GM12865 (cell line): Measurements from ENCODE around the gene MPRIP.

Experiments
- DNase-seq: peaks from one replicate; pipeline ENCODE4 v3.0.0; 2010; ENCODE audit warnings: low read depth
- H3K4me3 ChIP-seq: 2 replicates; pipeline ENCODE4 v1.5.1; 2011; ENCODE audit warnings: mild to moderate bottlenecking, low read depth, low read length, control low read depth
- TF ChIP-seq, protein P1 (sequence below): IDR thresholded peaks from 2 replicates; pipeline ENCODE4 v1.5.1; 2011; ENCODE audit warnings: low read length, control low read depth, low read depth, inconsistent platforms; ENCODE audit not compliant: insufficient read depth; ENCODE audit errors: missing control alignments

Gene MPRIP

DNA sequence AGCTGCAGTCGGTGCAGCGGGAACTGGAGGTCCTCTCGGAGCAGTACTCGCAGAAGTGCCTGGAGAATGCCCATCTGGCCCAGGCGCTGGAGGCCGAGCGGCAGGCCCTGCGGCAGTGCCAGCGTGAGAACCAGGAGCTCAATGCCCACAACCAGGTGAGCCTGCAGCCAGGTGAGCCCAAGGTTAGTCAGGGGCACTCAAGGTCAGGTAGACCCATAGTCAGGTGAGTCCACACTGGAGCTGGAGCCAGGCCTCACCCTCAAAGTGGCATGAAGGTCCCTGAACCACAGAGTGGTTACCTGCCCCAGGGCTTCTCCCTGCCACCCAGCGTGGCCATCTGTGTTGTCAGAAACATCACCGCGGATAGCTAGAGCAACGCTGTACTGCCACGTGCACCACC is 131.7 kb downstream of the MPRIP start:
- no peak overlapping the region for H3K4me3 ChIP-seq
- TF ChIP-seq, protein P1, sequence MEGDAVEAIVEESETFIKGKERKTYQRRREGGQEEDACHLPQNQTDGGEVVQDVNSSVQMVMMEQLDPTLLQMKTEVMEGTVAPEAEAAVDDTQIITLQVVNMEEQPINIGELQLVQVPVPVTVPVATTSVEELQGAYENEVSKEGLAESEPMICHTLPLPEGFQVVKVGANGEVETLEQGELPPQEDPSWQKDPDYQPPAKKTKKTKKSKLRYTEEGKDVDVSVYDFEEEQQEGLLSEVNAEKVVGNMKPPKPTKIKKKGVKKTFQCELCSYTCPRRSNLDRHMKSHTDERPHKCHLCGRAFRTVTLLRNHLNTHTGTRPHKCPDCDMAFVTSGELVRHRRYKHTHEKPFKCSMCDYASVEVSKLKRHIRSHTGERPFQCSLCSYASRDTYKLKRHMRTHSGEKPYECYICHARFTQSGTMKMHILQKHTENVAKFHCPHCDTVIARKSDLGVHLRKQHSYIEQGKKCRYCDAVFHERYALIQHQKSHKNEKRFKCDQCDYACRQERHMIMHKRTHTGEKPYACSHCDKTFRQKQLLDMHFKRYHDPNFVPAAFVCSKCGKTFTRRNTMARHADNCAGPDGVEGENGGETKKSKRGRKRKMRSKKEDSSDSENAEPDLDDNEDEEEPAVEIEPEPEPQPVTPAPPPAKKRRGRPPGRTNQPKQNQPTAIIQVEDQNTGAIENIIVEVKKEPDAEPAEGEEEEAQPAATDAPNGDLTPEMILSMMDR: no peak
- DNase-seq: no peak

DNA sequence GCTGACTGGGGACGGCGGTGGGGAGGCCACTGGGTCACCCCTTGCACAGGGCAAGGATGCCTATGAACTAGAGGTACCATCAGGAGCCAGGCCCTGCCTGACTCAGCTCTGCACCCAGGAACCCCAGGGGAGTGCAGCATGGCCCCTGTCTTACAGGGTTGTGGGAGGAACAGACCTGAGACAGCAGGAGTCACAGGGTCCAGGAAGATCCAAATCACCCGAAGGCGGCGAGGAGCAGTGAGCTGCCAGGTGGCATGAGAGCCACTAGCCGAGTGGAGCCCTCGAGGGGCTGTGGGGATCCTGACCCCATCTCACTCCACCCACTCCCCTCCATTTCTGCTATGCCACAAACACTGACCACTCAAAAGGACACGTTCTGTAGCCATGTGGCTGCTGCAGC is 133.1 kb downstream of the MPRIP start:
- H3K4me3 ChIP-seq: no peak overlapping the region
- TF ChIP-seq, protein P1: no peak
- no peak for DNase-seq

DNA sequence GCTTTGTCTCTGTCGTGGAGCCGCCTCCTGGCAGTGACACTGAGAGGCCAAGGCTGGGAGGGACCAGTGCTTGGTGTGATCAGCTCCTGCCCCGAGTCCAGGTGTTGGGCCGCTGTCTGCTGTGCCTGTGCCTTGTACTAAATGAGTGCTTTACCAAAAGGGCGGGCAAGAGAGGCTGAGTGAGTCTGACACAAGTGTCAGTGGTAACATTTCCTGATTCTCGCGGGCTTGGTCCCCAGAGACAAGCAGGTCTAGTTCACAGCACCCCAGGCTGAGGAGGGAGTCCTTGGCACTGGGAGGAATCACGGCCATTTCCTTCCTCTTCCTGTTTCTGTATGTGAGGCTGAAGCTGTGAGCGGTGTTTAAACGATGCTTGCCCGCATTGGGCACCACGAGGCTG is 133.7 kb downstream of the MPRIP start:
- DNase-seq: peak; percentile 56
- TF ChIP-seq, protein P1: no peak
- H3K4me3 ChIP-seq: no peak overlapping the region

DNA sequence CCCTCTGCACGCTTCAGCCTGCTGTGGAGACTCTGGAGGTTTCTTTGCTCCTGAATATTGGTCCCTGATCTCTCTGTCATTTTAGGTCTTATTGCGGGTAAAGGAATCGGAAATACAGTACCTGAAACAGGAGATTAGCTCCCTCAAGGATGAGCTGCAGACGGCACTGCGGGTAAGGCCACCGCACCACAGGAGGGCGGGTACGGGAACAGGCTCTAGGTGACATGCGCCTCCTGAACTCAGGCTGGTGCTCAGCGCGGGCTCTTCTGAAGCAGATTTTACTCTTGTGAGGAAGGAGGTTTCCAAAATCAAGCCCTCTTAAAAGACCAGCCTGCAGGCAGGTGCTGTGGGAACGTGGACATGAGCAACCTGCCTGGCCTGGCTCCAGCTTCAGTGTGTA is 134.1 kb downstream of the MPRIP start:
- TF ChIP-seq, protein P1: no peak
- H3K4me3 ChIP-seq: no peak overlapping the region
- DNase-seq: no peak

DNA sequence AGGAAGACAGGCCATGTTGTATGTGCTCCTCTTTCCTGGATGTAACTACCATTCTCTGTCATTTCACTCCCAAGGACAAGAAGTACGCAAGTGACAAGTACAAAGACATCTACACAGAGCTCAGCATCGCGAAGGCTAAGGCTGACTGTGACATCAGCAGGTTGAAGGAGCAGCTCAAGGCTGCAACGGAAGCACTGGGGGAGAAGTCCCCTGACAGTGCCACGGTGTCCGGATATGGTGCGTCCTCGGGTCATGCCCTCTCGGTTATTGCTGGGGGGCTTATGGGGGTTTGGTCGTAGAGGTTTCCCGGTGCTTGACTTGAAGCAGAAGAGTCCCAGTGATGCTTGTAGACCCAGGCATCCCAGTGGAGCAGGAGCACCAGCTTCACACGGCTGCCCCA is 134.9 kb downstream of the MPRIP start:
- TF ChIP-seq, protein P1: no peak
- no peak overlapping the region for H3K4me3 ChIP-seq
- no peak for DNase-seq

DNA sequence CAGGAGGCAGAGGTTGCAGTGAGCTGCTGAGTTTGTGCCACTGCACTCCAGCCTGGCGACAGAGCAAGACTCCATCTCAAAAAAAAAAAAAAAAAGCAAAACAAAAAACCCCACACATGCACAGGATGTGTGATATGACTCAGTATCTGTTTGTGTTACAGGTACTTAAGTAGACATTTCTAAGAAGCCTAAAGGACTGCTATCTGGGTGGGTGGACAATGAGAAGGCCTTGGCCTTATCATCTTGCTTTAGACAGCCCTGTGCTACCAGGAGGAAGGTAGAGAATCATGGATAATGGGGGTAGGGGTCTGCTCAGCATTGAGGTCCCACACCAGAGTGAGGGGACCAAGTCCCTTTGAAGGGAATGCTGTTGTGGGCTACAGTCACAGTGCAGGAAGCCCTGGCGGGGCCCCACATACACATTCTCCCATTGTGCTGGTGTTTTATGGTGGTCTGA is 137.1 kb downstream of the MPRIP start:
- peak overlapping the region; percentile 7; the same call in 1 of the 2 replicates for H3K4me3 ChIP-seq
- peak; percentile 80 for DNase-seq
- TF ChIP-seq, protein P1: no peak

DNA sequence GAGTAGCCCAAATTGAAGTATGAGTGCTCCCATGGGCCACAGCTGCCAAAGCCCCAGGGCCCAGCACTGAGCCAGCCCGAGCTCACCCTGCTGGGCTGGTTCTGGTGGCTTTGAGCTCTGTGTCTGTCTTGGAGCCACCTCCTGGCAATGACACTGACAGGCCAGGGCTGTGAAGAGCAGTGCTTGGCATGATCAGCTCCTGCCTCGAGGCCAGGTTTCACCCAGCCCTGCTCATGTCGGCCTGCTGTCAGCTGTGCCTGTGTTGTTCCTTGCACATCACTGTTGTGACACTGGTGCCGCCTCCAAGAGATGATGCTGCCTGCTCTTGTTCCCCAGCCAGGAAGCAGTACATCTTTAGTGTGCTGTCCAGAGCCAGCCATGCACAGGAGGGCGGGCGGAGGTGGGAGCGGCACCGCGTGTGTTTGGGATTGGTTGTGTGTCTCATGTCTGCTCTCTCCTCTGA is 137.9 kb downstream of the MPRIP start:
- TF ChIP-seq, protein P1: no peak
- no peak for DNase-seq
- no peak overlapping the region for H3K4me3 ChIP-seq
